Activated T-helper 1 cell treated with anti-CD3 and anti-CD28 coated beads, Interleukin-2, amount 50 U/mL, for 16 hours (primary cell): Measurements from ENCODE around the gene CARD11.
A peak's percentile ranks its signal among the peaks of the same experiment; 100 is the strongest.

Experiments used
- DNase-seq, 2 donors: peaks; one replicate each; pipeline ENCODE4 v3.0.0-alpha.2; 2020; ENCODE audit warnings: low read depth in 1 of 2, low spot score in 1 of 2

The CARD11 gene

DNA sequence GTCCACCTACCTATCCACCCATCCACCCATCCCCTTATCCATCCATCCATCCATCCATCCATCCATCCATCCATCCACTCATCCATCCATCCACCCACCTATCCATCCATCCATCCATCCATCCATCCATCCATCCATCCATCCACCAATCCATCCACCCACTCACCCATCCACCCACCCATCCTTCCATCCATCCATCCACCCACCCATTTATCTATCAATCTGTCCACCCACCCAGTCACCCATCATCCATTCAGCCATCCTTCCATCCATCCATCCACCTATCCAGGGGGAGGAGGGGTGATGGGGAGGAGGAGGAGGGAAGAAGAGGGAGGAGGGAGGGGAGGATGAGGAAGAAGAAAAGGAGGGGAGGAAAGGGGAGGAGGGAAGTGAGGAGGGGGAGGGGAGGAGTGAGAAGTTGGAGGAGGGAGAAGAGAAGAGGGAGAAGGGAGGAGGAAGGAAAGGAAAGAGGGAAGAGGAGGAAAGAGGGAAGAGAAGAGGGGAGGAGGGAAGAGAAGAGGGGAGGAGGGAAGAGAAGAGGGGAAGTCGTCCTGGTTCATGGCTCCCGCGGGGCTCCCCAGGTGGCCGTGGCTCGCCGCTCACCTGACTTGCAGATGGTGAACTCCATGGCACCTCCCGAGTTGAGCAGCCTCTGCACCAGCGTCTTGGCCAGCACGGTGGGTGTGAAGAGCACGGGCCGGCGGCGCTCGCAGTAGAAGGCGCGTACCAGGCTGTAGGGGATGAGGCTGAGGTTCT is 130.8 kb downstream of the CARD11 start:
- no peak for DNase-seq

DNA sequence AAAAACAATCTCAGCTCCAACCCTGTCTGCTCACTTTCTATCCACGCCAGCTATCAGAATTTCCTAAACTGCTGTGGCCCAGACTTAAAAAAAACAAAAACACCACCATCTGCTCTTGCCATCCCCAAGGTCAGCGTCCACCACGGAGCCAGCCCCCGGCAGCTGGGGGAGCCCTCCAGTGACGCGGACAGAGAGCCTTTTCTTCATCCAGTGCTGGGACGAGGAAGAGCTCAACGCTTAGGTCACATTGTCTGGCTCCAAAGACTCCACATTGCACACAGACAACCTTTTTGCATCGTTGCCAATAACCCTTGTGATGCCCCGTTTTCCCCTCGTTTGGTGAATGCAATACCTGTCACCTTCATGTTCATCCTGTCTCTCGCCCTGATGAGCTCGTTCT is 132.2 kb downstream of the CARD11 start:
- no peak for DNase-seq

DNA sequence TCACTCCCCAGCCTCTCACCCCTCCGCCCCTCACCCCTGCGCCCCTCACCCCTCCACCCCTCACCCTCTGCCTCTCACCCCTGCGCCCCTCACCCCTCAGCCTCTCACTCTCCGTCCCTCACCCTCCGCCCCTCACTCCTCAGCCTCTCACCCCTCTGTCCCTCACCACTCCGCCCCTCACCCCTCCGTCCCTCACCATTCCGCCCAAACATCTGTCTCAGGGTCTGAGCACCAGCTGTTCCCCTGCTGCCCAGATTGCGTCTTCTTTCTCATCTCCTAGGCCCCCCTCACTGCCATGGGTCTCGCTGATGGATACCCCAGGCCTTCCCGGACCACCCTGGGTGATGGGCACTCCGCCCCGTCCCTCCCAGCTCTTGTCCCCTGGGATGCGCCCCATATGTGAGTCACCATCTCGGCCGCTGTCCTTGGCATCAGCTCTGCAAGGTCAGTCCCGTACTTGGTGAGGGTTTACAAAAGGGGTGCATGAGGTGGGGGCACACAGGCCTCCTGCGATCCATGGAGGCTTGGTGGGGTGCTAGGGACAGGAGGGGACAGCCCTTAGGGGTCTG is 134.1 kb downstream of the CARD11 start:
- DNase-seq, result no peak

DNA sequence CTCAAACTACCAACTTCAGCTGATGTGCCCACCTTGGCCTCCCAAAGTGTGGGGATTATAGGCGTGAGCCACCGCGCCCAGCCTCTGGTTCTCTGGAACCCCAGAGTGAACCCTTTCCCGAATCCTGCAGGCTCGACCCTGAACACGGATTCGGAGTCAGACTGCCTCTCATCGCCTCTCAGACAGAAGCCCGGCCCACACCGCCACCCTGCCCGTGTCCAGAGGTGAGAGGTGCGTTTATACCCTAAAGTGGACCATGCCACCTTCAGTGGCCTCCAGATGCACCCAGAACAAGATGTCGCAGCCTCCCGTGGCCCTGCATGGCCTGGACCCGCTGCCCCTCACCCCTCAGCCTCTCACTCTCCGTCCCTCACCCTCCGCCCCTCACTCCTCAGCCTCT is 134.6 kb downstream of the CARD11 start:
- DNase-seq, result no peak

DNA sequence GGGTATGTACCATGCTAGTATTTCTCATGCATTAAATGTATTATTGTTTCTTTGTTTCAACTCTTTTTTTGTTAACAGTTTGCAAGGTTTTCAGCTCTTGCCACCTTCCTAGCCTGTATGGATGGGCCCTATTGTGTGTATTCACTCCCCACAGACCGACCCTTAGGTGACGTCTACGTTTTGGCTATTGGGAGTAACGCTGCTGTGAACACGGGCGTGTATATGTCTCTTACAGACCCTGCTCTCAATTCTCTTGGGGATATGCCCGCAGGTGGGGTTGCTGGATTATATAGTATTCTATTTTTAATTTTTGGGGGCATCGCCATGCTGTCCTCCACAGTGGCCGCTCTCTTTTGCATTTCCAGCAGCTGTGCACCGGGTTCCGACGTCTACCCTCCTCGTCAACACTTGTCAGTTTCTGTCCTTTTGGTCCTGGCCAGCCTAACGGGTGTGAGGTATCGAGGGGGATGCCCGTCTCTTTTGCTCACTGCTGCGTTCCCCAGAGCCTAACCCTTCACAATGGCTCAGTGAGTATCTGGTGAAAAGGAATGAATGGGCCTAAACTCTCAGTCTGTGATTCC is 135.5 kb downstream of the CARD11 start:
- DNase-seq, result no peak

DNA sequence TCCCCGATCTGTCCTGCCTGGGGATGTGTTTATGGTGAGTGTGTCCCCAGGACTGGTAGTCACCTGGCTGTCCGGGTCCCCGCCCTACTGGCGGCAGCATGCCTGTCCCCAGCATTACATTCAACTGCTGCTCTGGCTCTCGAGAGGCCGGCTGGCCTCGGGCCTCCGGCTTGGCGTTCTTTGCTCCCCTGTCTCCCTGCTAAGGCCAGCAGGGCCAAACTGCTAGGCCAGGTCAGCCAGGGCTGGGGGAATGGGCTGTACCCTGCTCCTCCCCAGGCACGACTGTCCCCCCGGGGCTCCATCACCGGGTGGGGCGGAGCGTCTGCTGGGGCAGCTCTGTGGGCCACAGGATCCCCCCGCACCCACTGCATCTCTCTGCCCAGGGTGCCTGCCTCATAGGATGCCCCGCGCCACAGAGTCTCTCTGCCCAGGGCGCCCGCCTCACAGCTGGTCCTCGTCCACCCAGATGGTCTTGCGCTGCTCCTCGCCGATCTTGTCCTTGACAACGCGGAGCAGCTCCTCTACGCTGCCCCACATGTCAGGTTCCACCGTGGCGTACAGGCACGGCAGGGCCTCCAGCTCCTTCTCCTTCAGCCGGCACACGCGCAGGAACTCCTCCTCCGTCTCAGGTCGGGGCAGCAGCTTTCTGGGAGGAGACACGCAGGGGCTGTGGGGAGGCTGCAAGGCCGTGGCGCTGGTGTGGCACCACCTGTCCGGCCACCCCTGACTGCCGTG is 137.3 kb downstream of the CARD11 start:
- DNase-seq, result no peak

DNA sequence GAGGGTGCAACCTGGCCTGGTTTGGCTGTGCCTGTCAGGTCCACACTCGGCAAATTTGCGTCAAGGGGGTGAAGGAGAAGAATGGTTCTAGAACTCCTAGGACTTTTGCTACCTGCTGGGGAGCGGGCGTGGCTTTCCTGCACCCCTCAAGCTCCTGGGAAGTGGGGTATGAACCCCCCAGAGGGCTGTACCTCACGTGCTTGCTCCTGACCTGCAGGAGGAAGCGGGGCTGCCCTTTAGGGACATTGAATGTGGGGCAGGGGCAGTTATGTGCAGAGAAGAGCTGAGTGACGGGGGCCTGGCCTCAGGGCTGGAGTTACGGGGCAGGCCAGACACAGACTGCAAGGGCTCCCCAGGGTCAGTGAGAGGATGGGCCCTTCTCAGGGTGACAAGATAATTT is 138.2 kb downstream of the CARD11 start:
- no peak for DNase-seq

DNA sequence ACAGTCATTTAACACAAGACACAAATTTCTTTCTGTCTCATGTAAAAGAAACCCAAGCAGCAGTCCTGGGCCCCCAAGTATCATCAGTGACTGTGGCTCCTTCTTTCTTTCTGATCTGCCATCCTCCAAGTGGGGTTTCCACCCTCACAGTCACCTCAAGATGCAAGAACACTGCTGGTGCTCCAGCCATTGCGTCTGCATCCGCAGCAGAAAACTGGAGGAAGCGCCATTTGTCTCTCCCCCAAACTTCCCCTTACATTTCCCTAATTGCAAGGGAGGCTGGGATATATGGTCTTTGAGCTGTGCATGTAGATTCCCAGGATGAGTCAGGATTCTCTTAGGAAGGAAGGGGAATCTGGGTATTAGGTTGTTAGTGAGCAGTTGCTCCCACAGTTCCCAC is 138.6 kb downstream of the CARD11 start:
- no peak for DNase-seq

DNA sequence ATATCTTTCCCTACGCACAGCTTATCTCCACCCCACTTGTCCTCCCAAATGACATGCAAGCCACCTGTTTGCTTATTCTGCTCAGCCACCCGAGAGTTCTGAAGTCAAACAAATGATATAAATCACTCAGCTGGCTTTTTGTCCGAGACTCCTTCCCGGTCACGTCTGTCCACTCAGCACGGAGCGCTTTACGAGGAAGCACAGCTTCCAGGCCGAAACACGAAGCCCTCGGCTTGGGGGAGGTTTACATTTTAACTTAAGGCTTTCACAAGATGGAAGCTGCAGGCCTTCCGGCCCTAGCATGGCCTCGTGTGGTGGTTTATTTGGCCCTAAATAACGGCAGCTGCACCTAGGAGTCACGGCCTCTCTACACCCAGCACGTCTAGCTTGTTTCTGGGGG is 139.5 kb downstream of the CARD11 start:
- no peak for DNase-seq

DNA sequence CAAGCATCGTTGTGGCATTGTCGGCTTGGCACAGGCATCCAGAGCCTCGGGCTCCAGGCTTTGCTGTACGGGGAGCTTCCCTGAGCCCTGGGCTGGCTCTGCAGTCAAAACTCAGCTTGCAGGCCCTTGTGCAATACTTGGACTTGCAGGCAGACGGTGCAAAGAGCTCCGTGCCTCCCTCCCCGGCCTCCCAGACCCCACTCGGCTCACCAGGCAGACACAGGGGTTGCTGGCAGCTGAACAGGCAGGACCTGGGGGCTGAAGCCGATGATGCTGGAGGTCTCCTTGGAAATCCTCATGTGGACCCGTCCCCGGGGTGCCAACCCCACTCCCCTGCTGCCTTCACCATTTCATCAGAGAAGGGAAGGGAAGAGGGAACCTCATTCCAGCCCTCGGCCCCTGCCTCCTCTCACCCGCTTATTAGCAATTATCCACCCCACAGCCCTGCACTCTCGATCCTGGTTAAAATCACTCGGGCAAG is 139.9 kb downstream of the CARD11 start:
- DNase-seq, result no peak

DNA sequence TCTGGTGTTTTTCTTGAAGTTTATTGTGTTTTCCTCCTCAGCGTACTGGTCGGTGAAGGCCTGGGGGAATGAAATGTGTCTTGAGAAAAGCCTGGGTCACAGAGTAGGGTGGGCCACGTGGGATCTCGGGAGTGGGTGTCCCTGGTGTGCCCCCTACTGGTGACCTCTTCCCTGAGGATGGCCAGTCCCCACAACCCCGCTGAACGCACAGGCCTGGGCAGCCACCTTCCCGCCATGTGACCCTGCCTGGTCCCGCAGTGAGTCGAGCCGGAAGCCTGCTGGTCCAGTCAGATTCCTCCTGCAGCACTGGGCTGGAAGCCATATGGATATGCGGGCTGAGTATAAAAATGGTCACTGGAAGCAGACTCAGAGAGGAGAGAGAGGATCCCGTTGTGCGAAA is 146.6 kb downstream of the CARD11 start:
- no peak for DNase-seq

DNA sequence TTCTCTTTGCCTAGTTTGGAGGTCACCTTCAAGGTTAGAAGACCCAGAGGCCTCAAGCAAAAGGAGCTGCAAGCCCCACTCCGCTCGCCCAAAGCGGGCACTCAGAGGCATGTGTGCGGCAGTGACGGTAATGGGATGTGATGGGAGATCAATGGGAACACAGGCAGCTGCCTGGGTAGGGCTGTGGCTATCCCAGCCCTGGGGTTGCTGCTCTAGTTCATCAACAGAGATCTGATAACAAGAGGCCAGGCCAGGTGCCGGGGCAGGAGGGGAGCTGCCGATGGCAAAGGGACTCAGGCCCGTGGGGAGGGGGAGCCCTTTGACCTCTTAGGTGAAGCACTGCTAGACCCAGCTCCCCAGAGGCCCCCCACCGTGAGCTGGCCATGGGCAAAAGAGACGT is 147.5 kb downstream of the CARD11 start:
- DNase-seq, result no peak

DNA sequence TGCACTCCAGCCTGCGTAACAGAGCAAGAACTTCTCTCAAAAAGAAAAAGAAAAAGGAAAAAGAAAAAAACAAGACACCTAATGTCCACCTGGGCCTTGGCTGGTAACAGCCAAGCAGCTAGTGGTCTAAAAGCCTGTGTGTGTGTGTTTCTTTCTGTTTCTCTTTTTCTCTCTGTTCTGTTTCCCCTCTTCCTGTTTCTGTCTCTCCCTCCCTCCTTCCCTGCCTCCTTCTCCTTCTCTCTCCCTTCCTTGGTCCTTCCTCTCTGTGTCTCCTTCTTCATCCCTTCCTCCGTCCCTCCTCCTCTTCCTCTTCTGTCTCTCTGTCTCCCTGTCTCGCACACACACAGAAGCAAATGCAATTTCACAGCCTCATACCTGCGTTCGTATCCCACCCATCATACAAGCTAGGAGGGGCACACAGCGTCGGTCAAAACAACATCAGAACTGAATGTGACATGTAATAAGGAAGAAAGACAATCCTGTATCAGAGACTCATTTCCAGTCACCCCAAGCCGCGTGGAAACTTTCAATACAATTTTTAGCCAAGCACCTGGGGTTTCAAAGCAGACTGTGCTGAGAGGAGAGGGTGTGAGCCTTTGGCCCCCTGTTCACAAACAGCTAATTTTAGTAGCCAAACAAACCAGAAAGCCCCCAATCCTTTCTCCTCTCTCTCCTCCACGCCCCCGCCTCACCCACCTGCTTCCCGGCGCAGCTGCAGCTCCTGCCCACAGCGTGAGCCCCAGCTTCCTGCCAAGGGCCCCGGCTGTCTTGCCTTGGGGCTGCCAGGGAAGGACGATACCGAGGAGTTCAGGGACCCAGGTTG is 149.3 kb downstream of the CARD11 start:
- peak in 1 of 2 donors; percentile 16 for DNase-seq

DNA sequence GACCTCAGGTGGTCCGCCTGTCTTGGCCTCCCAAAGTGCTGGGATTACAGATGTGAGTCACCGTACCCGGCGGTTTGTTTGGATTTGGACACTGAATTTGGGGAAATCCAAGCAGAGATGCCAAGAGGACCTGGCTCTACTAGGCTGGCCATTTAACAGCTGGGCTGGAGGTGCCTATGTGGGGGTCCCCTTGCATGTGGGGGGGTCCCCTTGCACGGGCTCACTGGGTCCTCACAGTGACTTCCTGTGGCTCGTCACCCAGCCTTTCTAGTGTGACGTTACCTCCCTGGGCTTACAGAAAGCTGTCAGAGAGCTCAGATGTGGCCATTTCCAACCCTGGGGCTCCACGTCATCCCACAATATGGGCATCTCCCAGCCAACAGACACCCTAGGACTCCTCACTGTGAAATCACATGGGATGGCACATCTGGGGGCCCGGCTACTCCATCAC is 150.2 kb downstream of the CARD11 start:
- no peak for DNase-seq

DNA sequence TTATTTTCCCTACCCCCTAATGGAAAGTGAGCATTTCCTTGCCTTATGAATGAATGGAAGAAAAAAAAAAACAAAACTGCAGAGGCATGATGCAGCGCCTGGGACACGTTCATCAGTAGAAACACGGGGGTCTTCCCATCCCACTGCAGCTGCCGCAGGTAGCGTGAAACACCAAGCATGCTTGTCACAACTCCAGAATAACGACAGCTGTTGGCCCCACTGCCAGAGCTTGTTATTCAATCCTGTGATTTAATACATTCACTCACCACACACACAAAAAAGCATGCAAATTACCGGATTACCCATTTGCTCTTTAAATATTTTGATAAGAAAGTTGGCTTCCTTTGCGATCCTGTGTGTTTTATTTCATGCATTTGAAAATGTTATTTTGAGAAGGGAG is 151.1 kb downstream of the CARD11 start:
- no peak for DNase-seq

DNA sequence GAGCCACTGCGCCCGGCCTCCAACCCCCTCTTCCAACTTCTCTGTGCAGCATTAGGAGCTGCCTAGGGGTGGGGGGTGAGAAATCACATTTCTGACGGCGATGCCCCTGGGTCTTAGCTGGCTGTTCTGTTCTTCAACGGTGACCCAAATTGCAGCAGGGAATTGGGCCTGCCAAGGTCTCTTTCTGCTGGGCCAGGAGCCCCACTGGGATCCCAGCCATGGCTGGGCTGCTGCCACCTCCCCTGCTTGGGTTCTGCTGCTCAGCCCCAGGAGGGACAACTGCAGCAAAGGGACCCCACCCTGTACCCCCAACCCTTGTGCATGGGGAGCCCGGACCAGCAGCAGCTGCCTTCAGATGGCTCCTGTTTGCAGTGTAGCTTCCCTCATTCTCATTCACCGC is 155.9 kb downstream of the CARD11 start:
- no peak for DNase-seq

DNA sequence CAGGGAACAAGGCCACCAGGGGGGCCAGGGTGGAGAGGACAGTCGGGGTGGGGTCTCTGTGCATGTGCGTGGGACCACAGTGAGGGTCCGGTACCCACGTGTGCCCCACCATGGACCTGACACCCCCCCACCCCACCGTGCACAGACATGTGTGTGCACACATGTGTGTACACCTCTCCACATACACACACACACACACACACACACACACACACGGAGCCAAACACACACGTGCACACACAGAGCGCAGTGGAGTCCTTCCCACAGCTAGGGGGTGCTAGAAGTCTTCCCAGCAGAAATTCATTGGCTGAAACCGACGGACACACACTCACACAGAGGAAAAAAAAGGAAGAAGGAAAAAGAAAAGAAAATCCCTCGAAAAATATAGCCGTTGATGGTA is 156.8 kb downstream of the CARD11 start:
- peak in 1 of 2 donors; percentile 17 for DNase-seq

DNA sequence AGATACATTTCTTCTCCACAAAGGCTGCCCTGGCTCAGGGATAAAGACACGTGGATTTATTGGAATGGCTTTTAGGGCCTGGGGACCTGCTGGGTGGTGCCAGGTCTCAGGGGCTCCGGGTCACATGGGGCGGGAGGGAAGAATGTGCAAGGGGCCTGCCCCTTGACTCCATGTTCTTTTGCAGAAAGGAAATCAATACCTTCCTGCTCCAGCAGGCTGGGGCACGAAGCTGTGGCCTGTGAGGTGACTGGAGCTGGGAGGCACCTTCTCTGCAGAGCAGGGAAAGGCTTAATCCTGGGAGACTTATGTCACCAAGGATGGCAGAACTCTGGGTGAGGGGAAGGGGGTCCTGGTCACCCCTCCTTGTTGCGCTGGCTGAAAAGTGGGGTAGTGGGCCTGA is 157.3 kb downstream of the CARD11 start:
- DNase-seq, result no peak

DNA sequence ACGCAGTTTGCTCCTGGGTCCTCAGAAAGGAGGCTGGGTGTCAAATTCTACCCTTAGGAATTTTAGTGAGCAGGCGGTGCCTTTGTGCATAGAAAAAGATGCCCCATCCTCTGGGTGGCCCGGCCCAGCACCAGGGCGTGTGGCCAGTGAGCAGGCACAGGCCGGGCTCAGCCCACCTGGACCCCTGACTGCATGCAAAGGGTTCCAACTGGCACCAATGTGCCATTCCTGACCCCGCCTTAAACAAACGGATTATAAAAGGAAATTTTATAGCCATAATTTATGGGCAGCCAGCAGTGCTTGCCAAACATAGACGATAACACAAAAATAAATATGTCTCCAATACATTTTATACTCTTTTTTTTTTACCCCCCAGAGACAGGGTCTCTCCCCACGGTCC is 159.5 kb downstream of the CARD11 start:
- no peak for DNase-seq

DNA sequence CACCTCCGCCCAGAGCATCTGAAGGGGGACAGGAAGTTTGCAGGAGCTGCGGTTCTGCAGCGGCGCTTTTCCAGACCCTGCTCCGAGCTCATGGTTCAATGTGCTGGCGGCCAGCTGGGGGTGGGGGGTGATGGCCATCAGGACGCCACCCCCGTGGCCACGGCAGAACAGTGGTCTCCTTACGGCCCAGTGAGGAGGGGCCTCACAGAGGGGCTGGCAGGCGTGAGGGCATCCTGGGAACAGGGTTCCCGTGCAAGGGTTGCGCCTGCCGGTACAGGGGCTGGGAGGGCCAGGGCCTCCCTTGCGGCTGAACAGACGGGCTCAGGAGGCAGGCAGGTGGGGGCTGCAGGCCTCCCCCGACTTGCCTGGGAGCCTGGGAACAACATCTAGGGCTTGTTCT is 160.6 kb downstream of the CARD11 start:
- no peak for DNase-seq

DNA sequence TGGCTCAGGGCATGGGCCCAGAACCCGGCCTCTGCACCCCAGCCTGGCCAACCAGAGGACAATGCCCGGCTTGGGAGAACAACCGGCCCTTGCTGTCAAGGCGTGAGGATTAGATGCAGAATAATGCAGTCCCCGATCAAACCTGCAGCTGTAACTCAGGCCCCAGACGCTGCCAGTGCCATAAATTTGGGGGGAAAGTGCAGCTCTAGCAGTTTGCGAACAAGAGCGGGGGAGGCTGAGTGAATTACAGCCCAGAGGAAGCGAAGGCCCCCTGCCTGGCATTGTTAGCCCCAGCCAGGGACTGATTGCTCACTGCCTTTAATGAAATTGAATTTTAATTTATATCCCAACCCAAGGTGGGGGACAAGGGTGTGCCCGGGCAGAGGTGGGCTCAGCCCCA is 161.6 kb downstream of the CARD11 start:
- no peak for DNase-seq
